Measurements from ENCODE around the gene TAOK1.
"Not testable (repeated sequence)": the region's sequence is repeated elsewhere in the genome, so short reads cannot be mapped to it uniquely, and the experiment has no call there.

Gene TAOK1

GRCh38 chr17:29449865-29450671, 59.9 kb downstream of the TAOK1 start:
- no peak for DNase-seq

- no peak for DNase-seq
Measured at GRCh38 chr17:29451121-29451742, 61.1 kb downstream of the TAOK1 start.

GRCh38 chr17:29458066-29458465, 67.9 kb downstream of the TAOK1 start:
- no peak for DNase-seq

GRCh38 chr17:29461483-29462206, 71.5 kb downstream of the TAOK1 start:
- no peak for DNase-seq

- no peak for DNase-seq
Measured at GRCh38 chr17:29469276-29469675, 79.1 kb downstream of the TAOK1 start.

- not testable (repeated sequence) for DNase-seq
Measured at GRCh38 chr17:29473437-29473836, 83.3 kb downstream of the TAOK1 start.

GRCh38 chr17:29474297-29474696, 84.1 kb downstream of the TAOK1 start:
- no peak for DNase-seq

GRCh38 chr17:29475891-29476290, 85.7 kb downstream of the TAOK1 start:
- DNase-seq, result no peak

- not testable (repeated sequence) for DNase-seq
Measured at GRCh38 chr17:29480249-29480928, 90.2 kb downstream of the TAOK1 start.

- DNase-seq, result no peak
Measured at GRCh38 chr17:29483503-29483902, 93.3 kb downstream of the TAOK1 start.

GRCh38 chr17:29495011-29495410, 104.8 kb downstream of the TAOK1 start:
- DNase-seq, result no peak

GRCh38 chr17:29504711-29505110, 114.5 kb downstream of the TAOK1 start:
- DNase-seq, result no peak

- no peak for DNase-seq
Measured at GRCh38 chr17:29505836-29506235, 115.7 kb downstream of the TAOK1 start.

GRCh38 chr17:29510953-29511352, 120.8 kb downstream of the TAOK1 start:
- DNase-seq, result no peak

GRCh38 chr17:29514792-29515191, 124.6 kb downstream of the TAOK1 start:
- DNase-seq, result no peak

- no peak for DNase-seq
Measured at GRCh38 chr17:29518359-29518758, 128.2 kb downstream of the TAOK1 start.

GRCh38 chr17:29524692-29525091, 134.5 kb downstream of the TAOK1 start:
- DNase-seq, result no peak

- DNase-seq, result no peak
Measured at GRCh38 chr17:29526322-29526721, 136.2 kb downstream of the TAOK1 start.

- DNase-seq, result no peak
Measured at GRCh38 chr17:29533976-29534375, 143.8 kb downstream of the TAOK1 start.

- no peak for DNase-seq
Measured at GRCh38 chr17:29544066-29544465, 153.9 kb downstream of the TAOK1 start.

- no peak for DNase-seq
Measured at GRCh38 chr17:29546085-29546484, 155.9 kb downstream of the TAOK1 start.

- no peak for DNase-seq
Measured at GRCh38 chr17:29546830-29547229, 156.7 kb downstream of the TAOK1 start.

Data from CD4-positive, alpha-beta T cell treated with Interleukin-17A for 1 hour (primary cell).